ENCODE results near the gene MTRR.

MTRR gene

GRCh38 chr5:7846327-7846726, 22.6 kb upstream of the MTRR start:
- peaks cover 3% of the 10 kb centered on the region; the same call in 1 of the 2 replicates for H3K4me1 ChIP-seq (ENCODE audit: low read length)
- no peak overlapping the region for H3K4me2 ChIP-seq (ENCODE audit: low read length)
- no peaks in the 10 kb centered on the region for H3K9me3 ChIP-seq (ENCODE audit: insufficient read depth, low read length)
- no peak overlapping the region for H3K27ac ChIP-seq (ENCODE audit: low read length)
- no peak overlapping the region for H3K9ac ChIP-seq (ENCODE audit: low read length)
- no peak for TF ChIP-seq CTCF (IDR thresholded peaks at IDR 0.05; ENCODE audit: low read depth, low read length)
- TF ChIP-seq EZH2phosphoT487 (IDR thresholded peaks at IDR 0.05; ENCODE audit: low read depth): no peak
- no peaks in the 10 kb centered on the region for H4K20me1 ChIP-seq (ENCODE audit: insufficient read depth, low read length)
- H3K27me3 ChIP-seq (ENCODE audit: low read depth, low read length): no peaks in the 10 kb centered on the region
- H3K79me2 ChIP-seq (ENCODE audit: low read length): no peaks in the 10 kb centered on the region
- H3K4me3 ChIP-seq (ENCODE audit: low read length): no peak overlapping the region
- H3K36me3 ChIP-seq (replicated peaks; ENCODE audit: low read depth, low read length): no peaks in the 10 kb centered on the region
- no peak overlapping the region for H2AFZ ChIP-seq (ENCODE audit: low read depth, low read length)

GRCh38 chr5:7848296-7848695, 20.7 kb upstream of the MTRR start:
- Histone ChIP-seq H4K20me1 (ENCODE audit: insufficient read depth, low read length) (no peaks in the 10 kb centered on the region), H3K27ac (ENCODE audit: low read length) (no peak overlapping the region), H3K36me3 (replicated peaks; ENCODE audit: low read depth, low read length) (no peaks in the 10 kb centered on the region), H3K9ac (ENCODE audit: low read length) (no peak overlapping the region), H2AFZ (ENCODE audit: low read depth, low read length) (no peak overlapping the region), H3K27me3 (ENCODE audit: low read depth, low read length) (no peaks in the 10 kb centered on the region), H3K9me3 (ENCODE audit: insufficient read depth, low read length) (no peaks in the 10 kb centered on the region), H3K4me3 (ENCODE audit: low read length) (no peak overlapping the region), H3K79me2 (ENCODE audit: low read length) (no peaks in the 10 kb centered on the region), H3K4me2 (ENCODE audit: low read length) (no peak overlapping the region), H3K4me1 (ENCODE audit: low read length) (peaks cover 3% of the 10 kb centered on the region; the same call in 1 of the 2 replicates)
- no peak for TF ChIP-seq CTCF (IDR thresholded peaks at IDR 0.05; ENCODE audit: low read depth, low read length)
- TF ChIP-seq EZH2phosphoT487 (IDR thresholded peaks at IDR 0.05; ENCODE audit: low read depth): no peak

- H3K4me2 ChIP-seq (ENCODE audit: low read length): no peak overlapping the region
- no peak overlapping the region for H3K9ac ChIP-seq (ENCODE audit: low read length)
These were observed 19.1 kb upstream of the MTRR start for GRCh38 chr5:7849681-7850394.

More at GRCh38 chr5:7849681-7850394, 19.1 kb upstream of the MTRR start:
- Histone ChIP-seq H4K20me1 (ENCODE audit: insufficient read depth, low read length) (no peaks in the 10 kb centered on the region), H3K36me3 (replicated peaks; ENCODE audit: low read depth, low read length) (no peaks in the 10 kb centered on the region), H3K27ac (ENCODE audit: low read length) (no peak overlapping the region), H2AFZ (ENCODE audit: low read depth, low read length) (no peak overlapping the region), H3K9me3 (ENCODE audit: insufficient read depth, low read length) (no peaks in the 10 kb centered on the region), H3K79me2 (ENCODE audit: low read length) (no peaks in the 10 kb centered on the region), H3K27me3 (ENCODE audit: low read depth, low read length) (no peaks in the 10 kb centered on the region), H3K4me3 (ENCODE audit: low read length) (no peak overlapping the region), H3K4me1 (ENCODE audit: low read length) (peaks cover 3% of the 10 kb centered on the region; the same call in 1 of the 2 replicates)
- TF ChIP-seq CTCF (IDR thresholded peaks at IDR 0.05; ENCODE audit: low read depth, low read length) (no peak), EZH2phosphoT487 (IDR thresholded peaks at IDR 0.05; ENCODE audit: low read depth) (no peak)

Data from OCI-LY3 (cell line).